Measurements from ENCODE around the gene CRY2.

DNA sequence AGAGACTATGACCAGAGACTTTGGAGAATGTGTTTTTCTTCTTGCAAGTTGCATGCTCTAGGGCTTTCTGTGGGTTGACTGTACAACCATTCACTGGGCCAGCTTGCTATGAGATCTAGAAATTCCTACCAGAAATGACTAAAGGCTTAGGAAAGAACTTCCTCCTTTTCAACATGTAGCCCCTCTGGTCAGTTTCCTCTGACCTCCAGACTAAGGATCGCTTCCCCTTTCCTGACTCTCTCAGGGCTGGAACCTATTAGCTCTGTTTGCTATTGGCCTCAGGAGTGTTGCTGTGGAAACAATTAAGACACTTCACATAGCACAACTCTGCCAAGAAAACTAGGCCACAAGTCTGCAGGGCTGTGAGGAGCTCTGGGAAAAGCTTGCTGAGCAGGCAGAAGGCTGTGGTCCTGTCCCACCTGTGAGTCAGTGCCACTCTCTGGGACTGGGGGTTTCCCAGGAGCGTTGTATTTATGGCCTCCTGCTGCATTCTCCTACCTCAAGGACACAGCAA is 10.7 kb downstream of the CRY2 start:
- TF ChIP-seq, protein P1, sequence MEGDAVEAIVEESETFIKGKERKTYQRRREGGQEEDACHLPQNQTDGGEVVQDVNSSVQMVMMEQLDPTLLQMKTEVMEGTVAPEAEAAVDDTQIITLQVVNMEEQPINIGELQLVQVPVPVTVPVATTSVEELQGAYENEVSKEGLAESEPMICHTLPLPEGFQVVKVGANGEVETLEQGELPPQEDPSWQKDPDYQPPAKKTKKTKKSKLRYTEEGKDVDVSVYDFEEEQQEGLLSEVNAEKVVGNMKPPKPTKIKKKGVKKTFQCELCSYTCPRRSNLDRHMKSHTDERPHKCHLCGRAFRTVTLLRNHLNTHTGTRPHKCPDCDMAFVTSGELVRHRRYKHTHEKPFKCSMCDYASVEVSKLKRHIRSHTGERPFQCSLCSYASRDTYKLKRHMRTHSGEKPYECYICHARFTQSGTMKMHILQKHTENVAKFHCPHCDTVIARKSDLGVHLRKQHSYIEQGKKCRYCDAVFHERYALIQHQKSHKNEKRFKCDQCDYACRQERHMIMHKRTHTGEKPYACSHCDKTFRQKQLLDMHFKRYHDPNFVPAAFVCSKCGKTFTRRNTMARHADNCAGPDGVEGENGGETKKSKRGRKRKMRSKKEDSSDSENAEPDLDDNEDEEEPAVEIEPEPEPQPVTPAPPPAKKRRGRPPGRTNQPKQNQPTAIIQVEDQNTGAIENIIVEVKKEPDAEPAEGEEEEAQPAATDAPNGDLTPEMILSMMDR (optimal IDR thresholded peaks at IDR 0.05 in 1 of 3, IDR thresholded peaks at IDR 0.05 in 1 of 3, conservative IDR thresholded peaks at IDR 0.05 in 1 of 3; ENCODE audit: extremely low read depth in 1 of 3, insufficient read depth in 2 of 3, low read length in 3 of 3): no peak
- no peak for TF ChIP-seq EZH2 (IDR thresholded peaks at IDR 0.05; ENCODE audit: low read length)
